Hematopoietic multipotent progenitor cell treated with erythropoietin and hydrocortisone succinate and interleukin-3 and kit ligand, for 17 days (in vitro differentiated cells): ENCODE data around the gene ASB2.

Experiments used
- DNase-seq: peaks from one replicate; pipeline ENCODE4 v3.0.0-alpha.2; 2015; ENCODE audit warnings: low spot score

Gene ASB2

GRCh38 chr14:93926873-93927799 is 49.2 kb downstream of the ASB2 start, which contains the start of gene FAM181A:
Gene FAM181A, plus strand, starts transcription at chr14:93927344. Its CDS starts 942 bp downstream, at chr14:93928286.
- no peak for DNase-seq

GRCh38 chr14:93926245-93926872 is 50.0 kb downstream of the ASB2 start:
- no peak for DNase-seq

GRCh38 chr14:93925374-93925895 is 50.9 kb downstream of the ASB2 start:
- no peak for DNase-seq

- DNase-seq = no peak
These were observed 51.6 kb downstream of the ASB2 start for GRCh38 chr14:93924592-93925355.

- DNase-seq = no peak
These were observed 52.7 kb downstream of the ASB2 start for GRCh38 chr14:93923626-93924025.

GRCh38 chr14:93921001-93921806 is 55.2 kb downstream of the ASB2 start:
- DNase-seq = no peak

- DNase-seq = no peak
These were observed 59.2 kb downstream of the ASB2 start for GRCh38 chr14:93917141-93917540.

- DNase-seq = no peak
These were observed 59.9 kb downstream of the ASB2 start for GRCh38 chr14:93916498-93916897.

GRCh38 chr14:93915800-93916199 is 60.6 kb downstream of the ASB2 start:
- DNase-seq = no peak

- no peak for DNase-seq
These were observed 61.2 kb downstream of the ASB2 start for GRCh38 chr14:93915070-93915705.

GRCh38 chr14:93914278-93914677 is 62.1 kb downstream of the ASB2 start:
- no peak for DNase-seq

GRCh38 chr14:93912782-93913181 is 63.6 kb downstream of the ASB2 start:
- no peak for DNase-seq

- no peak for DNase-seq
These were observed 64.3 kb downstream of the ASB2 start for GRCh38 chr14:93911975-93912615.

- DNase-seq = no peak
These were observed 66.8 kb downstream of the ASB2 start for GRCh38 chr14:93909429-93910128.

GRCh38 chr14:93906341-93907329 is 69.7 kb downstream of the ASB2 start:
- peak; percentile 33 for DNase-seq

- DNase-seq = no peak
These were observed 70.7 kb downstream of the ASB2 start for GRCh38 chr14:93905623-93906022.

- no peak for DNase-seq
These were observed 72.8 kb downstream of the ASB2 start for GRCh38 chr14:93903342-93904184.
